Upper lobe of left lung (tissue), 6 donors: ENCODE results near the gene ROBO1. TPM values are rescaled to one million over a fixed set of nuclear protein-coding genes. Genes with fewer than 3 reads are reported as not detected.

Experiments used
- ATAC-seq, 2 donors: fragments of 200-7000 bp; cut with Tn5 transposase; one replicate each; pipeline ENCODE4 v1.9.1; 2022; ENCODE audit warnings: mild to moderate bottlenecking in 2 of 2, moderate library complexity in 2 of 2; ENCODE audit not compliant: low FRiP score in 2 of 2
- DNase-seq, 2 donors: peaks; one replicate each; pipeline ENCODE4 v3.0.0-alpha.2; 2019 to 2020
- H3K27ac ChIP-seq, 4 donors: fragments of 200-600 bp; sonication (generic); one replicate each; pipeline ENCODE4 v1.5.1; 2016 to 2019
- H3K27me3 ChIP-seq, 4 donors: fragments of 200-600 bp; sonication (generic); one replicate each; pipeline ENCODE4 v1.5.1; 2017 to 2019
- H3K36me3 ChIP-seq, 4 donors: fragments of 200-600 bp; sonication (generic); one replicate each; pipeline ENCODE4 v1.5.1; 2016 to 2019
- H3K4me1 ChIP-seq, 4 donors: fragments of 200-600 bp; sonication (generic); one replicate each; pipeline ENCODE4 v1.5.1; 2018 to 2019
- H3K4me3 ChIP-seq, 4 donors: fragments of 200-600 bp; sonication (generic); one replicate each; pipeline ENCODE4 v1.5.1; 2017 to 2019; ENCODE audit warnings: mild to moderate bottlenecking in 2 of 4, moderate library complexity in 1 of 4
- H3K9me3 ChIP-seq, 4 donors: fragments of 200-600 bp; sonication (generic); one replicate each; pipeline ENCODE4 v1.5.1; 2018 to 2019
- CTCF ChIP-seq, 6 experiments: fragments of 450-650 bp in 4 of 6; fragments of 200-600 bp in 2 of 6; sonication (generic) in 2 of 6; IDR thresholded peaks; one replicate each; pipeline ENCODE4 v1.5.1; 2016 to 2019; ENCODE audit warnings: antibody characterized with exemption in 6 of 6
- EP300 ChIP-seq, 4 donors: sonication (generic); formaldehyde crosslinking; IDR thresholded peaks; one replicate each; pipeline ENCODE4 v1.5.1; 2017; ENCODE audit warnings: antibody characterized with exemption in 4 of 4, control low read depth in 2 of 4
- POLR2A ChIP-seq, 4 donors: fragments of 450-650 bp; IDR thresholded peaks; one replicate each; pipeline ENCODE4 v1.5.1; 2016 to 2017; ENCODE audit warnings: antibody characterized with exemption in 4 of 4, mild to moderate bottlenecking in 2 of 4
- POLR2AphosphoS5 ChIP-seq, 2 donors: sonication (generic); formaldehyde crosslinking; IDR thresholded peaks; one replicate each; pipeline ENCODE4 v1.5.1; 2017; ENCODE audit warnings: antibody characterized with exemption in 2 of 2
- WGBS, 2 donors: methylation state at CpG; one replicate each; pipeline ENCODE4 v1.1.5; 2017 to 2018; 5-methylcytosine and 5-hydroxymethylcytosine counted together
- total RNA-seq, 6 donors: library from RNA; depleted of rRNA in 4 of 6; stranded (reverse); fragments of >200 nt in 4 of 6; gene quantifications; one replicate each; pipeline versions ENCODE4 v1.1.0 to v1.2.1, GENCODE V29; 2016 to 2021
- donor health status: DM: no; HTN: no; CAD: no; lungs with moderate emphysema.
- donor health status: DM: no; HTN: yes; CAD: no; lungs with severe emphysema.

The ROBO1 gene
- total RNA-seq, 6 donors from 2014 or later: 10.5 to 29.0 (median 18.0) TPM

DNA sequence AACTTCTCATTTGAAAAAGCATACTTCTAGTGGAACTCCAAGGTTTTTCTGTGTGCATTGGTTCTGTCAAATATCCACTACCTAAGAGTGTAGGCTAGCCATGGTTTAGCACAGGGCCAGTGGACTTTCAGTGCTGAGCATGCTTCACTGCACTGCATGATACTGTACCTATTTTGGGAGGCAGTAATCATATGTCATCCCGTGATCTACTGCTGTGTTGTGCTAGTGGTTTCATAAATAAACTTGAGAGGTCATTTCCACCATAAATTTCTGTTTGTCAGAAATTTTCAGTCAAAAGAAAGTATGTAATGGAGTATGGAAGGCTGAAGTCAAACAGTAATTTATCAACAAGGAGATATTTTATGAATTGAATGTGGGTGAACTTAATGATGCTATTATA is 203.6 kb downstream of the ROBO1 start:
- DNase-seq (no peak), ATAC-seq (no peak)
- H3K4me1 ChIP-seq: no peaks in the 10 kb centered on the region
- no peaks in the 10 kb centered on the region for H3K9me3 ChIP-seq
- H3K4me3 ChIP-seq: no peak overlapping the region
- no peak overlapping the region for H3K27ac ChIP-seq
- no peaks in the 10 kb centered on the region for H3K27me3 ChIP-seq
- WGBS, 2 donors: 23 to 71% methylated on average over 1 of the region's 1 CpG
- no peaks in the 10 kb centered on the region for H3K36me3 ChIP-seq
- no peak for TF ChIP-seq EP300 (IDR thresholded peaks at IDR 0.05)
- no peak for TF ChIP-seq POLR2A (IDR thresholded peaks at IDR 0.05)
- no peak for TF ChIP-seq CTCF (IDR thresholded peaks at IDR 0.05)
- TF ChIP-seq POLR2AphosphoS5 (IDR thresholded peaks at IDR 0.05): no peak

DNA sequence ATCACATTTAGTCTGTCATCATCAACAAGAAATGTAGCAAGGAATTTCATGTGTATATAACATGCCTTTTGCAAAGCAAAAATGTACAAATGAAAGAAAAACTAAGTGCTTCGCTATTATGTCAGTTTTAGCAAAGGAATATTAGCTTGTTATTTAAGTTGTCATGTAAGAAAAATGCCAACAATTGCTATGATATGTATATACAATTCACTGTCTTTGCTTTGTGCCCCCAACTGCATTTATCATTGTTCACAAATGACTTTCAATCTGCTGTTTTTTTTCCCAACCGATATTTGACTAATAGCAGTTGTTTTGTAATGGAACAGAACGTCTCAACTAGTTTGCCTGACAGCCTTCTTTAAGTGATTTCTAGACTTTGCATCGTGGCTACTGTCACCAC is 207.1 kb downstream of the ROBO1 start:
- no peak overlapping the region for H3K4me3 ChIP-seq
- H3K9me3 ChIP-seq: no peaks in the 10 kb centered on the region
- H3K4me1 ChIP-seq: no peaks in the 10 kb centered on the region
- TF ChIP-seq EP300 (IDR thresholded peaks at IDR 0.05) (no peak), POLR2AphosphoS5 (IDR thresholded peaks at IDR 0.05) (no peak), CTCF (IDR thresholded peaks at IDR 0.05) (no peak), POLR2A (IDR thresholded peaks at IDR 0.05) (no peak)
- no peak for DNase-seq
- no peaks in the 10 kb centered on the region for H3K27me3 ChIP-seq
- no peak overlapping the region for H3K27ac ChIP-seq
- 65 to 86% methylated on average over 4 of the region's 4 CpGs for WGBS, 2 donors
- no peaks in the 10 kb centered on the region for H3K36me3 ChIP-seq
- no peak for ATAC-seq

GRCh38 chr3:79558943-79559342 is 208.9 kb downstream of the ROBO1 start:
- TF ChIP-seq POLR2AphosphoS5 (IDR thresholded peaks at IDR 0.05) (no peak), EP300 (IDR thresholded peaks at IDR 0.05) (no peak), POLR2A (IDR thresholded peaks at IDR 0.05) (no peak), CTCF (IDR thresholded peaks at IDR 0.05) (no peak)
- H3K27ac ChIP-seq: no peak overlapping the region
- ATAC-seq: no peak
- H3K4me3 ChIP-seq: no peak overlapping the region
- no peaks in the 10 kb centered on the region for H3K27me3 ChIP-seq
- whole genome bisulfite sequencing, 2 donors: 52 to 60% methylated on average over 6 of the region's 6 CpGs
- H3K4me1 ChIP-seq: no peaks in the 10 kb centered on the region
- no peaks in the 10 kb centered on the region for H3K36me3 ChIP-seq
- no peak for DNase-seq
- H3K9me3 ChIP-seq: no peaks in the 10 kb centered on the region

DNA sequence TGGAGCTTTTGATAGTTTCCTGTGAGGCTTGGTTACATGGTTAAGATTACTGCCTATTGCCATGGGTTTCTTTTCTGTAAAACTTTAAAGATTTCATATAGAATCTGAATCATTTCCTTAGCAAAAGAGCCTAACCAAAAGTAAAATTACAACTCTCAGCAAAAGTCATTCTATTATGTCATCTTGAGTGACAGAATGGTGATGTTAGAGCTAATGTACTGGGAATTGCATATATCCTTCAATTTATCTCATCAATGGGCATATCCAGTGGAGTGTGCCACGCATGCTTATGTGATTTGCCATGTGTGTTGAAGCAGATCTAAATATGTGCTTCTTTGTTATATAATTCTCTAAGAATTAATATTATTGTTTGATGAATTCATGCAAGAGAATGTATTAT is 212.1 kb downstream of the ROBO1 start:
- H3K27me3 ChIP-seq: no peaks in the 10 kb centered on the region
- 85 to 86% methylated on average over 1 of the region's 1 CpG for WGBS, 2 donors
- TF ChIP-seq POLR2A (IDR thresholded peaks at IDR 0.05): no peak
- no peak for TF ChIP-seq CTCF (IDR thresholded peaks at IDR 0.05)
- no peak for TF ChIP-seq POLR2AphosphoS5 (IDR thresholded peaks at IDR 0.05)
- no peak for TF ChIP-seq EP300 (IDR thresholded peaks at IDR 0.05)
- H3K4me3 ChIP-seq: no peak overlapping the region
- H3K9me3 ChIP-seq: no peaks in the 10 kb centered on the region
- H3K36me3 ChIP-seq: no peaks in the 10 kb centered on the region
- no peak for DNase-seq
- no peak for ATAC-seq
- H3K4me1 ChIP-seq: no peaks in the 10 kb centered on the region
- no peak overlapping the region for H3K27ac ChIP-seq

- Histone ChIP-seq H3K36me3 (no peaks in the 10 kb centered on the region), H3K4me3 (no peak overlapping the region), H3K27me3 (no peaks in the 10 kb centered on the region), H3K27ac (no peak overlapping the region), H3K4me1 (no peaks in the 10 kb centered on the region), H3K9me3 (no peaks in the 10 kb centered on the region)
- DNase-seq (no peak), ATAC-seq (no peak)
- 42 to 46% methylated on average over 4 of the region's 4 CpGs for WGBS, 2 donors
- TF ChIP-seq POLR2AphosphoS5 (IDR thresholded peaks at IDR 0.05) (no peak), EP300 (IDR thresholded peaks at IDR 0.05) (no peak), POLR2A (IDR thresholded peaks at IDR 0.05) (no peak), CTCF (IDR thresholded peaks at IDR 0.05) (no peak)
These were observed 215.8 kb downstream of the ROBO1 start for GRCh38 chr3:79551997-79552396.
